Measurements from ENCODE around the gene U2SURP.
"Not testable (repeated sequence)": the region's sequence is repeated elsewhere in the genome, so short reads cannot be mapped to it uniquely, and the experiment has no call there.

U2SURP gene

GRCh38 chr3:143046075-143046474 lies 44.7 kb downstream of the U2SURP start:
- not testable (repeated sequence) for H3K9me3 ChIP-seq (ENCODE audit: insufficient read depth, low read depth, low read length); H4K8ac ChIP-seq (ENCODE audit: low read depth, low read length); H3K79me2 ChIP-seq (ENCODE audit: control insufficient read depth, insufficient read depth, low read length, poor library complexity); H3K27ac ChIP-seq (ENCODE audit: low read depth, low read length); H3K23ac ChIP-seq (ENCODE audit: low read length); H4K12ac ChIP-seq (ENCODE audit: low read depth, low read length); H4K91ac ChIP-seq (ENCODE audit: low read depth, low read length); H2BK5ac ChIP-seq (ENCODE audit: low read depth, low read length, poor library complexity); H3K4me3 ChIP-seq (ENCODE audit: low read depth, low read length); H2BK12ac ChIP-seq (ENCODE audit: low read length); H3K4ac ChIP-seq (ENCODE audit: low read depth, low read length); H3K14ac ChIP-seq (ENCODE audit: low read length); H2BK120ac ChIP-seq (ENCODE audit: insufficient read depth, low read length, poor library complexity); H3K4me1 ChIP-seq (ENCODE audit: control insufficient read depth in 1 of 2, insufficient read depth in 2 of 2, low read length in 2 of 2); H2AFZ ChIP-seq (ENCODE audit: insufficient read depth, low read length, poor library complexity); H3K79me1 ChIP-seq (ENCODE audit: low read length); DNase-seq; H2AK5ac ChIP-seq (ENCODE audit: low read length); H3K18ac ChIP-seq (ENCODE audit: low read length); H3K27me3 ChIP-seq (ENCODE audit: insufficient read depth, low read length); H3K9ac ChIP-seq (ENCODE audit: low read length); H3K4me2 ChIP-seq (ENCODE audit: low read length)
- peaks cover 10 to 14% of the 10 kb centered on the region in 2 experiments for H3K36me3 ChIP-seq (ENCODE audit: control insufficient read depth in 1 of 2, insufficient read depth in 2 of 2, low read length in 2 of 2)
- no CpG with 5 or more reads among the region's 5 CpGs for WGBS (ENCODE audit: extremely low coverage, insufficient coverage, insufficient read length)

GRCh38 chr3:143054011-143054410 lies 52.6 kb downstream of the U2SURP start:
- Histone ChIP-seq H2AFZ (ENCODE audit: insufficient read depth, low read length, poor library complexity) (no peak overlapping the region), H4K8ac (ENCODE audit: low read depth, low read length) (no peak overlapping the region), H4K12ac (ENCODE audit: low read depth, low read length) (no peak overlapping the region), H4K91ac (ENCODE audit: low read depth, low read length) (no peak overlapping the region), H3K27ac (ENCODE audit: low read depth, low read length) (no peak overlapping the region), H3K14ac (ENCODE audit: low read length) (no peak overlapping the region), H3K9ac (ENCODE audit: low read length) (no peak overlapping the region), H3K23ac (ENCODE audit: low read length) (no peak overlapping the region), H3K36me3 (ENCODE audit: control insufficient read depth in 1 of 2, insufficient read depth in 2 of 2, low read length in 2 of 2) (peaks cover 8 to 17% of the 10 kb centered on the region in 2 experiments), H3K27me3 (ENCODE audit: insufficient read depth, low read length) (no peaks in the 10 kb centered on the region), H3K9me3 (ENCODE audit: insufficient read depth, low read depth, low read length) (no peaks in the 10 kb centered on the region), H3K18ac (ENCODE audit: low read length) (no peak overlapping the region), H3K4me1 (ENCODE audit: control insufficient read depth in 1 of 2, insufficient read depth in 2 of 2, low read length in 2 of 2) (no peaks in the 10 kb centered on the region), H2BK5ac (ENCODE audit: low read depth, low read length, poor library complexity) (no peak overlapping the region), H3K79me2 (ENCODE audit: control insufficient read depth, insufficient read depth, low read length, poor library complexity) (no peaks in the 10 kb centered on the region), H2AK5ac (ENCODE audit: low read length) (no peak overlapping the region), H2BK12ac (ENCODE audit: low read length) (no peak overlapping the region), H3K4me3 (ENCODE audit: low read depth, low read length) (no peak overlapping the region), H3K4ac (ENCODE audit: low read depth, low read length) (no peak overlapping the region), H3K4me2 (ENCODE audit: low read length) (no peak overlapping the region), H2BK120ac (ENCODE audit: insufficient read depth, low read length, poor library complexity) (no peak overlapping the region), H3K79me1 (ENCODE audit: low read length) (no peaks in the 10 kb centered on the region)
- DNase-seq = no peak
- no CpG with 5 or more reads among the region's 2 CpGs for WGBS (ENCODE audit: extremely low coverage, insufficient coverage, insufficient read length)

GRCh38 chr3:143056372-143056771 lies 55.0 kb downstream of the U2SURP start:
- Histone ChIP-seq H3K79me1 (ENCODE audit: low read length) (no peaks in the 10 kb centered on the region), H3K4ac (ENCODE audit: low read depth, low read length) (no peak overlapping the region), H3K79me2 (ENCODE audit: control insufficient read depth, insufficient read depth, low read length, poor library complexity) (no peaks in the 10 kb centered on the region), H3K9me3 (ENCODE audit: insufficient read depth, low read depth, low read length) (no peaks in the 10 kb centered on the region), H4K91ac (ENCODE audit: low read depth, low read length) (no peak overlapping the region), H2BK5ac (ENCODE audit: low read depth, low read length, poor library complexity) (no peak overlapping the region), H4K12ac (ENCODE audit: low read depth, low read length) (no peak overlapping the region), H3K27me3 (ENCODE audit: insufficient read depth, low read length) (no peaks in the 10 kb centered on the region), H3K14ac (ENCODE audit: low read length) (no peak overlapping the region), H3K23ac (ENCODE audit: low read length) (no peak overlapping the region), H3K9ac (ENCODE audit: low read length) (no peak overlapping the region), H2BK120ac (ENCODE audit: insufficient read depth, low read length, poor library complexity) (no peak overlapping the region), H3K4me3 (ENCODE audit: low read depth, low read length) (no peak overlapping the region), H4K8ac (ENCODE audit: low read depth, low read length) (no peak overlapping the region), H3K18ac (ENCODE audit: low read length) (no peak overlapping the region), H3K4me2 (ENCODE audit: low read length) (no peak overlapping the region), H2BK12ac (ENCODE audit: low read length) (no peak overlapping the region), H2AK5ac (ENCODE audit: low read length) (no peak overlapping the region), H3K4me1 (ENCODE audit: control insufficient read depth in 1 of 2, insufficient read depth in 2 of 2, low read length in 2 of 2) (no peaks in the 10 kb centered on the region), H2AFZ (ENCODE audit: insufficient read depth, low read length, poor library complexity) (no peak overlapping the region), H3K36me3 (ENCODE audit: control insufficient read depth in 1 of 2, insufficient read depth in 2 of 2, low read length in 2 of 2) (peaks cover 6 to 10% of the 10 kb centered on the region in 2 experiments), H3K27ac (ENCODE audit: low read depth, low read length) (no peak overlapping the region)
- DNase-seq = no peak
- WGBS (ENCODE audit: extremely low coverage, insufficient coverage, insufficient read length) = no CpG with 5 or more reads among the region's 3 CpGs

DNA sequence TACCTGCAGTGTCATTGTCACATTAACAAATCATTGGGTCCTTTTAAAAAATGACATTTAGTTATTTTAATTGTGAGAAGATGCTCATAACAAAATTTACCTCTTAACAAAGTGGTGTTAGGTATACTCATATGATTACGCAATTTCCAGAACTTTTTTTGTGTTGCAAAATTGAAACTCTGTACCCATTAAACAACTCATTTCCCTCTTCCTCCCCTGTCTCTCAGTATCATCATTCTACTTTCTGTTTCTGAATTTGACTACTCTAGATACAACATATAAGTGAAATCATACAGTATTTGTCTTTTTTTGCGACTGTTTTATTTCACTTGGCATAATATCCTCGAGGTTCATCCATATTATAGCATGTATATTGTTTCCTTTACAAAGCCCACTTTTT lies 59.5 kb downstream of the U2SURP start:
- H3K27me3 ChIP-seq (ENCODE audit: insufficient read depth, low read length) = no peaks in the 10 kb centered on the region
- no peaks in the 10 kb centered on the region for H3K4me1 ChIP-seq (ENCODE audit: control insufficient read depth in 1 of 2, insufficient read depth in 2 of 2, low read length in 2 of 2)
- WGBS (ENCODE audit: extremely low coverage, insufficient coverage, insufficient read length) = no CpG with 5 or more reads among the region's 3 CpGs
- H3K79me1 ChIP-seq (ENCODE audit: low read length) = no peaks in the 10 kb centered on the region
- H2AK5ac ChIP-seq (ENCODE audit: low read length) = no peak overlapping the region
- no peak overlapping the region for H3K27ac ChIP-seq (ENCODE audit: low read depth, low read length)
- H3K14ac ChIP-seq (ENCODE audit: low read length) = no peak overlapping the region
- H3K36me3 ChIP-seq (ENCODE audit: control insufficient read depth in 1 of 2, insufficient read depth in 2 of 2, low read length in 2 of 2) = no peaks in the 10 kb centered on the region
- no peak for DNase-seq
- no peak overlapping the region for H3K4me3 ChIP-seq (ENCODE audit: low read depth, low read length)
- no peak overlapping the region for H3K18ac ChIP-seq (ENCODE audit: low read length)
- H3K9me3 ChIP-seq (ENCODE audit: insufficient read depth, low read depth, low read length) = no peaks in the 10 kb centered on the region
- no peak overlapping the region for H4K8ac ChIP-seq (ENCODE audit: low read depth, low read length)
- no peak overlapping the region for H4K12ac ChIP-seq (ENCODE audit: low read depth, low read length)
- H2BK12ac ChIP-seq (ENCODE audit: low read length) = no peak overlapping the region
- H3K79me2 ChIP-seq (ENCODE audit: control insufficient read depth, insufficient read depth, low read length, poor library complexity) = no peaks in the 10 kb centered on the region
- H3K9ac ChIP-seq (ENCODE audit: low read length) = no peak overlapping the region
- H2BK120ac ChIP-seq (ENCODE audit: insufficient read depth, low read length, poor library complexity) = no peak overlapping the region
- H3K4ac ChIP-seq (ENCODE audit: low read depth, low read length) = no peak overlapping the region
- no peak overlapping the region for H3K23ac ChIP-seq (ENCODE audit: low read length)
- no peak overlapping the region for H4K91ac ChIP-seq (ENCODE audit: low read depth, low read length)
- no peak overlapping the region for H3K4me2 ChIP-seq (ENCODE audit: low read length)
- H2BK5ac ChIP-seq (ENCODE audit: low read depth, low read length, poor library complexity) = no peak overlapping the region
- H2AFZ ChIP-seq (ENCODE audit: insufficient read depth, low read length, poor library complexity) = no peak overlapping the region
